NB4 (cell line): ENCODE measurements around the gene CES1.
"Not testable (repeated sequence)": the region's sequence is repeated elsewhere in the genome, so short reads cannot be mapped to it uniquely, and the experiment has no call there.

ENCODE experiments used
- DNase-seq: peaks from one replicate; pipeline ENCODE4 v3.0.0; 2010; ENCODE audit warnings: low read depth
- H3K4me3 ChIP-seq: one replicate; pipeline ENCODE4 v1.5.1; 2011; ENCODE audit warnings: mild to moderate bottlenecking, low read depth, low read length, moderate library complexity
- CTCF ChIP-seq: IDR thresholded peaks from one replicate; pipeline ENCODE4 v1.5.1; 2012; ENCODE audit warnings: low read depth, low read length
- MAX ChIP-seq: IDR thresholded peaks from 2 replicates; pipeline ENCODE4 v1.6.1; 2011; ENCODE audit warnings: low read depth, low read length
- MYC ChIP-seq: IDR thresholded peaks from 2 replicates; pipeline ENCODE4 v1.6.1; 2011; ENCODE audit warnings: low read depth, low read length
- POLR2A ChIP-seq: IDR thresholded peaks from 2 replicates; pipeline ENCODE4 v1.6.1; 2011; ENCODE audit warnings: mild to moderate bottlenecking; ENCODE audit not compliant: insufficient read length; ENCODE audit errors: extremely low read depth

Gene CES1

GRCh38 chr16:55756963-55757362, 75.9 kb downstream of the CES1 start:
- H3K4me3 ChIP-seq = no peak overlapping the region
- no peak for TF ChIP-seq MAX
- no peak for TF ChIP-seq POLR2A
- TF ChIP-seq MYC = no peak
- no peak for TF ChIP-seq CTCF
- peak; percentile 63 for DNase-seq

GRCh38 chr16:55754056-55754455, 78.8 kb downstream of the CES1 start:
- TF ChIP-seq CTCF (no peak), POLR2A (no peak), MYC (no peak), MAX (no peak)
- DNase-seq = peak; percentile 84
- no peak overlapping the region for H3K4me3 ChIP-seq

GRCh38 chr16:55753145-55753631, 79.7 kb downstream of the CES1 start:
- H3K4me3 ChIP-seq = not testable (repeated sequence)
- DNase-seq = peak; percentile 62
